ENCODE data around the gene PROK1. TPM values are rescaled to one million over a fixed set of nuclear protein-coding genes. Genes with fewer than 3 reads are reported as not detected.
A peak's percentile ranks its signal among the peaks of the same experiment; 100 is the strongest.
"Not testable (repeated sequence)": the region's sequence is repeated elsewhere in the genome, so short reads cannot be mapped to it uniquely, and the experiment has no call there.

PROK1 gene
- total RNA-seq, 1 experiment from 2014 or later, result 0.22 TPM

- POLR2A ChIA-PET, result no interaction called here
Observed at GRCh38 chr1:110436635-110437034, 14.3 kb upstream of the PROK1 start.

GRCh38 chr1:110437645-110438299 is 13.2 kb upstream of the PROK1 start:
- CTCF ChIA-PET; RAD21 ChIA-PET (ENCODE audit: low non-redundant PET in 1 of 2, low total read pairs in 2 of 2, uncharacterized antibody in 2 of 2, unreplicated experiment in 2 of 2); H3K9me2 ChIP-seq (ENCODE audit: insufficient read depth); BruUV-seq (replicated peaks); H4K20me1 ChIP-seq (ENCODE audit: insufficient read depth); H3K9me3 ChIP-seq (ENCODE audit: control insufficient read depth in 1 of 2, insufficient read depth in 1 of 2, low read depth in 1 of 2, low read length in 2 of 2); H3K4me3 ChIP-seq (replicated peaks in 1 of 2; ENCODE audit: low read depth in 1 of 2, low read length in 2 of 2); H3K27ac ChIP-seq (ENCODE audit: low read depth, low read length); H3K27me3 ChIP-seq (ENCODE audit: insufficient read depth, low read length); H2AFZ ChIP-seq (ENCODE audit: low read depth, low read length, poor library complexity, severe bottlenecking); ATAC-seq; POLR2A ChIA-PET; intact Hi-C loops (cut with micrococcal nuclease); DNase-seq (ENCODE audit: low read depth, low spot score); H3K79me2 ChIP-seq (ENCODE audit: insufficient read depth, low read length); H3K4me2 ChIP-seq (ENCODE audit: low read length); H3K9ac ChIP-seq (ENCODE audit: low read length); H3K36me3 ChIP-seq (ENCODE audit: control insufficient read depth in 1 of 2, insufficient read depth in 2 of 2, low read length in 2 of 2): not testable (repeated sequence)
- H3K4me1 ChIP-seq (ENCODE audit: control insufficient read depth in 1 of 2, insufficient read depth in 2 of 2, low read length in 2 of 2), result peaks cover 24 to 39% of the 10 kb centered on the region in 2 experiments

More at GRCh38 chr1:110436635-110437034, 14.3 kb upstream of the PROK1 start:
- Histone ChIP-seq H3K9ac (ENCODE audit: low read length) (no peak overlapping the region), H3K4me1 (ENCODE audit: control insufficient read depth in 1 of 2, insufficient read depth in 2 of 2, low read length in 2 of 2) (peaks cover 24 to 39% of the 10 kb centered on the region in 2 experiments), H3K27ac (ENCODE audit: low read depth, low read length) (no peak overlapping the region), H3K79me2 (ENCODE audit: insufficient read depth, low read length) (no peaks in the 10 kb centered on the region), H4K20me1 (ENCODE audit: insufficient read depth) (no peaks in the 10 kb centered on the region), H3K9me2 (ENCODE audit: insufficient read depth) (no peaks in the 10 kb centered on the region), H3K4me3 (replicated peaks in 1 of 2; ENCODE audit: low read depth in 1 of 2, low read length in 2 of 2) (no peak overlapping the region), H3K27me3 (ENCODE audit: insufficient read depth, low read length) (no peaks in the 10 kb centered on the region), H3K36me3 (ENCODE audit: control insufficient read depth in 1 of 2, insufficient read depth in 2 of 2, low read length in 2 of 2) (no peaks in the 10 kb centered on the region), H3K9me3 (ENCODE audit: control insufficient read depth in 1 of 2, insufficient read depth in 1 of 2, low read depth in 1 of 2, low read length in 2 of 2) (no peaks in the 10 kb centered on the region), H3K4me2 (ENCODE audit: low read length) (peak overlapping the region; percentile 55), H2AFZ (ENCODE audit: low read depth, low read length, poor library complexity, severe bottlenecking) (peak overlapping the region; percentile 78)
- RAD21 ChIA-PET (ENCODE audit: low non-redundant PET in 1 of 2, low total read pairs in 2 of 2, uncharacterized antibody in 2 of 2, unreplicated experiment in 2 of 2), result no interaction called here
- no peak for DNase-seq (ENCODE audit: low read depth, low spot score)
- BruUV-seq (replicated peaks), result no TSS peak
- ATAC-seq, result peak; percentile 42; the same call in 1 of the 2 replicates
- TF ChIP-seq MAX (IDR thresholded peaks at IDR 0.05) (no peak), RAD21 (IDR thresholded peaks at IDR 0.05; ENCODE audit: low read depth) (no peak), ELF1 (IDR thresholded peaks at IDR 0.05; ENCODE audit: borderline replicate concordance, low read depth) (no peak), CEBPB (IDR thresholded peaks at IDR 0.05; ENCODE audit: low read depth) (no peak), CTCF (IDR thresholded peaks at IDR 0.05 in 2 of 3, conservative IDR thresholded peaks at IDR 0.05 in 1 of 3; ENCODE audit: borderline replicate concordance in 1 of 3, insufficient read depth in 1 of 3, low read depth in 2 of 3, low read length in 2 of 3) (no peak), ZBTB33 (IDR thresholded peaks at IDR 0.05; ENCODE audit: extremely low read depth, insufficient replicate concordance, low read length) (no peak), SIN3A (IDR thresholded peaks at IDR 0.05; ENCODE audit: low read depth) (no peak), EZH2phosphoT487 (IDR thresholded peaks at IDR 0.05; ENCODE audit: borderline replicate concordance) (no peak)
- intact Hi-C loops (cut with micrococcal nuclease), result no loop called here
- CTCF ChIA-PET, result interaction anchor here (2.2 kb wide), 1 partner anchor 23 kb away, joined by 7 read pairs; no protein-coding TSS in a partner anchor

Data from HCT116 (cell line).